ENCODE results near the gene NDUFB8.

The NDUFB8 gene

GRCh38 chr10:100510533-100511308 lies 18.9 kb downstream of the NDUFB8 start:
- in situ Hi-C loops (cut with MboI; ENCODE audit: low pct_unique_long_range_greater_than_20kb, low sequenced_read_pairs, unreplicated experiment) = loop anchor here (10.0 kb wide), 1 partner anchor 176 kb away; the partner anchor contains the start of gene PKD2L1
- no peak for TF ChIP-seq CTCF (IDR thresholded peaks at IDR 0.05; ENCODE audit: extremely low read depth, insufficient read depth, missing control alignments)
- DNase-seq (ENCODE audit: low spot score) = no peak

- in situ Hi-C loops (cut with MboI; ENCODE audit: low pct_unique_long_range_greater_than_20kb, low sequenced_read_pairs, unreplicated experiment) = loop anchor here (10.0 kb wide), 1 partner anchor 75 kb away; no protein-coding TSS in a partner anchor
- no peak for TF ChIP-seq CTCF (IDR thresholded peaks at IDR 0.05; ENCODE audit: extremely low read depth, insufficient read depth, missing control alignments)
- DNase-seq (ENCODE audit: low spot score) = no peak
Observed at GRCh38 chr10:100509241-100509840, 20.3 kb downstream of the NDUFB8 start.

DNA sequence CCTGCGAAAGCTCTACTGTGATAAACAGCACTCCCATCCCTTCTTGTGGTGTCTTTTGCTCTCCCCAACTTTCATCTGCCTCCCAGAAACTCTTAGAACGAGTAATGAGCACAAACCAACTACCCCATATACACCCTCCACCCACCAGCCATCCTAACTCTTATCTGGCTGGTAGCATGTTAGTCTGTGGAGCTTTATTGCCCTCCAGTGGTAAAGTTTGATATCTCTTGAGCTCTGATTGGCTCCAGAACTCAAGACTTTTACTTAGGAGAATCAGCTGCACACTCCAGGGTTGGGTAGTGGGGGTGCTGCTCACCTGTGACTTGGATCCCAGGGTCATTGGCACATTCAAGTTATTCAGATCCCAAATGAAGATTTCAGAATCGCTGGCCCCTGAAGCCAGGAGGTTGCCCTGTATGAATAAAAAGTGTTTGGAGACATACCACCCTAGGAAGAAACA lies 20.9 kb downstream of the NDUFB8 start:
- in situ Hi-C loops (cut with MboI; ENCODE audit: low pct_unique_long_range_greater_than_20kb, low sequenced_read_pairs, unreplicated experiment) = loop anchor here (10.0 kb wide), 1 partner anchor 74 kb away; no protein-coding TSS in a partner anchor
- peak; percentile 57 for DNase-seq (ENCODE audit: low spot score)
- TF ChIP-seq CTCF (IDR thresholded peaks at IDR 0.05; ENCODE audit: extremely low read depth, insufficient read depth, missing control alignments) = peak; percentile 46

DNA sequence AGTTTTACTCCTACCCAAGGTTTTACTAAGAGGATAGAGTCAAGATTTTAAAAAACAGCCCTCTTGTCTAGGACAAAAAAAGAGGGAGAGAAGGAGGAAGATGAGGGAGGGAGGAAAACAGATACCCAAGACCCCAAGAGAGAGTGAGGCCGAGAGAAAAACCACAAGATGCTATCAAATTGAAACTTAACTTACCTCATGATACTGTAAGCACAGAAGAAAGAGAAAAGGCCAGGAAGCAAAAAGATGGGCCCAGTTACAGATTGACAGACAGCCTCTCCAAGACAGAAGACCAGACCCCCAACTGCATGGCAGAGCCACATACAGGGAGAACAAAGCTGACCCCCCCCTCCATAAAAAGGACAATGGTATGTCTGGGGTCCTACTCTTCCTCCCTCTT lies 21.4 kb downstream of the NDUFB8 start:
- in situ Hi-C loops (cut with MboI; ENCODE audit: low pct_unique_long_range_greater_than_20kb, low sequenced_read_pairs, unreplicated experiment) = loop anchor here (10.0 kb wide), 1 partner anchor 73 kb away; no protein-coding TSS in a partner anchor
- no peak for DNase-seq (ENCODE audit: low spot score)
- no peak for TF ChIP-seq CTCF (IDR thresholded peaks at IDR 0.05; ENCODE audit: extremely low read depth, insufficient read depth, missing control alignments)

GRCh38 chr10:100507357-100507732 lies 22.3 kb downstream of the NDUFB8 start:
- TF ChIP-seq CTCF (IDR thresholded peaks at IDR 0.05; ENCODE audit: extremely low read depth, insufficient read depth, missing control alignments) = no peak
- in situ Hi-C loops (cut with MboI; ENCODE audit: low pct_unique_long_range_greater_than_20kb, low sequenced_read_pairs, unreplicated experiment) = loop anchor here (10.0 kb wide), 1 partner anchor 73 kb away; no protein-coding TSS in a partner anchor
- DNase-seq (ENCODE audit: low spot score) = no peak

- in situ Hi-C loops (cut with MboI; ENCODE audit: low pct_unique_long_range_greater_than_20kb, low sequenced_read_pairs, unreplicated experiment) = loop anchor here (10.0 kb wide), 1 partner anchor 72 kb away; no protein-coding TSS in a partner anchor
- no peak for TF ChIP-seq CTCF (IDR thresholded peaks at IDR 0.05; ENCODE audit: extremely low read depth, insufficient read depth, missing control alignments)
Observed at GRCh38 chr10:100506596-100507356, 22.9 kb downstream of the NDUFB8 start.

More at GRCh38 chr10:100506596-100507356, 22.9 kb downstream of the NDUFB8 start:
- DNase-seq (ENCODE audit: low spot score) = no peak

Data from GM13977 (cell line).